IMR-90 (cell line): ENCODE data around the gene TMEM176B. TPM values are rescaled to one million over a fixed set of nuclear protein-coding genes. Genes with fewer than 3 reads are reported as not detected.
A peak's percentile ranks its signal among the peaks of the same experiment; 100 is the strongest.

Source experiments
- ATAC-seq: fragments of 200-7000 bp; cut with Tn5 transposase; 2 replicates; pipeline ENCODE4 v1.9.1; 2020; ENCODE audit warnings: low read depth, mild to moderate bottlenecking, moderate library complexity
- BruUV-seq: library from RNA; stranded (reverse); fragments of 400-500 nt; replicated peaks from 2 replicates; lab custom pipeline; 2021; lab: Mats Ljungman, UMichigan
- CTCF ChIA-PET: fragments of 300-600 bp; formaldehyde crosslinking; extraction: SDS; loops from one replicate; lab custom pipeline; 2021; ENCODE audit warnings: antibody characterized with exemption; lab: Yijun Ruan, JAX
- POLR2A ChIA-PET: fragments of 300-600 bp; sonication (Branson Sonifier 250); formaldehyde crosslinking; loops from one replicate; lab custom pipeline; 2022; ENCODE audit warnings: antibody characterized with exemption; ENCODE audit not compliant: unreplicated experiment; lab: Charles Lee
- DNase-seq: peaks from one replicate; pipeline ENCODE4 v3.0.0; 2013
- H2AFZ ChIP-seq: replicated peaks from 2 replicates; pipeline ENCODE3; 2013; ENCODE audit warnings: low read length, mild to moderate bottlenecking; ENCODE audit not compliant: poor library complexity
- H2AK5ac ChIP-seq: 2 replicates; pipeline ENCODE4 v1.6.1; 2013; ENCODE audit warnings: low read depth, low read length, inconsistent platforms
- H2AK9ac ChIP-seq: replicated peaks from 2 replicates; pipeline ENCODE3; 2013; ENCODE audit warnings: mild to moderate bottlenecking, low read depth, low read length, moderate library complexity; ENCODE audit not compliant: poor library complexity
- H2BK120ac ChIP-seq: 2 replicates; pipeline ENCODE4 v1.6.1; 2013; ENCODE audit warnings: low read depth, low read length, inconsistent platforms
- H2BK15ac ChIP-seq: 3 replicates; pipeline ENCODE4 v1.6.1; 2013; ENCODE audit warnings: low read depth, low read length, inconsistent platforms
- H2BK20ac ChIP-seq: 2 replicates; pipeline ENCODE4 v1.6.1; 2013; ENCODE audit warnings: low read depth, mild to moderate bottlenecking, inconsistent platforms, low read length, moderate library complexity
- H2BK5ac ChIP-seq: 2 replicates; pipeline ENCODE4 v1.6.1; 2013; ENCODE audit warnings: mild to moderate bottlenecking, low read depth, low read length, inconsistent platforms; ENCODE audit not compliant: poor library complexity, severe bottlenecking
- H3K14ac ChIP-seq: replicated peaks from 2 replicates; pipeline ENCODE4 v1.6.1; 2013; ENCODE audit warnings: low read depth, low read length, inconsistent platforms
- H3K18ac ChIP-seq: 2 replicates; pipeline ENCODE4 v1.6.1; 2013; ENCODE audit warnings: low read depth, low read length, control low read depth
- H3K23ac ChIP-seq: 2 replicates; pipeline ENCODE4 v1.6.1; 2013; ENCODE audit warnings: low read depth, low read length, inconsistent platforms
- H3K27ac ChIP-seq: 2 replicates; pipeline ENCODE4 v1.5.1; 2013; ENCODE audit warnings: mild to moderate bottlenecking, control low read depth, low read length; ENCODE audit not compliant: insufficient read depth
- H3K27me3 ChIP-seq: 2 replicates; pipeline ENCODE4 v1.6.1; 2013; ENCODE audit warnings: low read length; ENCODE audit not compliant: control insufficient read depth, insufficient read depth
- H3K36me3 ChIP-seq: 2 replicates; pipeline ENCODE4 v1.6.1; 2013; ENCODE audit warnings: low read length, mixed read lengths; ENCODE audit not compliant: control insufficient read depth, insufficient read depth
- H3K4ac ChIP-seq: 2 replicates; pipeline ENCODE4 v1.6.1; 2013; ENCODE audit warnings: low read depth, low read length, inconsistent platforms
- H3K4me1 ChIP-seq: 2 replicates; pipeline ENCODE4 v1.6.1; 2013; ENCODE audit warnings: low read length, mixed read lengths; ENCODE audit not compliant: control insufficient read depth, insufficient read depth
- H3K4me2 ChIP-seq: 2 replicates; pipeline ENCODE4 v1.6.1; 2013; ENCODE audit warnings: low read depth, mild to moderate bottlenecking, control low read depth, low read length, moderate library complexity
- H3K4me3 ChIP-seq: 2 replicates; pipeline ENCODE4 v1.5.1; 2013; ENCODE audit warnings: low read depth, mild to moderate bottlenecking, control low read depth, low read length, moderate library complexity; ENCODE audit not compliant: insufficient read depth
- H3K56ac ChIP-seq: 2 replicates; pipeline ENCODE4 v1.6.1; 2013; ENCODE audit warnings: low read length, inconsistent platforms; ENCODE audit not compliant: insufficient read depth; ENCODE audit errors: extremely low read depth
- H3K79me1 ChIP-seq, 2 experiments: 2 replicates each; pipeline ENCODE4 v1.6.1; 2013; ENCODE audit warnings: low read length in 2 of 2, inconsistent platforms in 1 of 2, low read depth in 1 of 2
- H3K9ac ChIP-seq: 2 replicates; pipeline ENCODE4 v1.6.1; 2013; ENCODE audit warnings: low read depth, low read length, control low read depth
- H3K9me1 ChIP-seq: 2 replicates; pipeline ENCODE4 v1.6.1; 2013; ENCODE audit warnings: low read length, inconsistent platforms; ENCODE audit not compliant: insufficient read depth
- H3K9me3 ChIP-seq: 2 replicates; pipeline ENCODE4 v1.6.1; 2013; ENCODE audit warnings: low read length; ENCODE audit not compliant: control insufficient read depth, insufficient read depth
- H4K20me1 ChIP-seq: 2 replicates; pipeline ENCODE4 v1.6.1; 2013; ENCODE audit warnings: low read length, inconsistent platforms; ENCODE audit not compliant: insufficient read depth
- H4K5ac ChIP-seq: 2 replicates; pipeline ENCODE4 v1.6.1; 2013; ENCODE audit warnings: mild to moderate bottlenecking, low read depth, low read length, control low read depth
- H4K8ac ChIP-seq, 2 experiments: 2 replicates each; pipeline ENCODE4 v1.6.1; 2013; ENCODE audit warnings: low read depth in 2 of 2, low read length in 2 of 2, control low read depth in 1 of 2, inconsistent platforms in 1 of 2
- H4K91ac ChIP-seq: 2 replicates; pipeline ENCODE4 v1.6.1; 2013; ENCODE audit warnings: low read depth, low read length, inconsistent platforms; ENCODE audit not compliant: insufficient read depth
- POLR2A ChIP-seq: IDR thresholded peaks from 2 replicates; pipeline ENCODE4 v1.6.1; 2012; ENCODE audit warnings: mild to moderate bottlenecking, low read depth, low read length
- WGBS, 2 experiments: methylation state at CpG; one replicate each; pipeline versions ENCODE4 v1.1.5 to v1.1.7; 2013; ENCODE audit warnings: missing lambda C conversion rate in 2 of 2; ENCODE audit not compliant: insufficient read length in 1 of 2; ENCODE audit errors: extremely low coverage in 2 of 2; 5-methylcytosine and 5-hydroxymethylcytosine counted together
- dilution Hi-C: fragments of 300-500 bp; cut with HindIII; formaldehyde crosslinking; loops from one replicate; pipeline ENCODE4 v1.14.3; 2018; ENCODE audit warnings: low sequenced_read_pairs; ENCODE audit not compliant: unreplicated experiment
- in situ Hi-C: fragments of 300-500 bp; cut with MboI; formaldehyde crosslinking; loops from 3 replicates; pipeline ENCODE4 v1.14.3; 2019; ENCODE audit warnings: low sequenced_read_pairs, inconsistent platforms, mixed read lengths
- intact Hi-C: fragments of 100-400 bp; cut with micrococcal nuclease; formaldehyde crosslinking; loops from 2 replicates; pipeline ENCODE4 v1.10.0; 2022
- polyA plus RNA-seq, 3 experiments: library from polyadenylated mRNA; depleted of rRNA; stranded (reverse); fragments of >200 nt; gene quantifications; 2 replicates each; pipeline ENCODE4 v1.2.3, GENCODE V29; 2012; ENCODE audit warnings: low replicate concordance in 1 of 3
- total RNA-seq: library from RNA; depleted of rRNA; stranded (reverse); fragments of >200 nt; gene quantifications from 2 replicates; pipeline ENCODE4 v1.2.3, GENCODE V29; 2012

TMEM176B gene
- total and polyA plus RNA-seq, 2 of the 4 experiments (the other 2 are of a cell fraction), result not detected

- Histone ChIP-seq H4K5ac (no peak overlapping the region), H3K4me2 (no peak overlapping the region), H2BK15ac (no peak overlapping the region; the same call in 2 of the 3 replicates), H3K4ac (peak overlapping the region; percentile 37), H3K18ac (no peak overlapping the region; the same call in 1 of the 2 replicates), H3K4me3 (no peak overlapping the region), H4K91ac (peak overlapping the region; percentile 32; the same call in 1 of the 2 replicates), H3K56ac (no peak overlapping the region), H3K36me3 (peaks cover 3% of the 10 kb centered on the region; the same call in 1 of the 2 replicates), H3K4me1 (peaks cover 21% of the 10 kb centered on the region; the same call in 1 of the 2 replicates), H3K14ac (no peak overlapping the region), H3K9me1 (no peaks in the 10 kb centered on the region), H2AK5ac (0 out of 2 replicates have a peak overlapping the region, but pooled peaks have one; percentile 3), H3K27ac (no peak overlapping the region), H4K8ac (no peak overlapping the region), H3K9me3 (no peaks in the 10 kb centered on the region), H3K23ac (no peak overlapping the region), H2AFZ (no peak overlapping the region), H2BK120ac (peak overlapping the region; percentile 43), H2AK9ac (no peak overlapping the region), H3K27me3 (no peaks in the 10 kb centered on the region), H2BK20ac (no peak overlapping the region), H3K9ac (no peak overlapping the region), H4K20me1 (no peaks in the 10 kb centered on the region), H3K79me1 (no peaks in the 10 kb centered on the region), H2BK5ac (no peak overlapping the region)
- ATAC-seq, result no peak
- CTCF ChIA-PET, result no interaction called here
- POLR2A ChIA-PET, result no interaction called here
- DNase-seq, result no peak
- no peak for TF ChIP-seq POLR2A
- intact Hi-C loops (no loop called here), in situ Hi-C loops (loop anchor here (25.0 kb wide), 1 partner anchor 322 kb away; no protein-coding TSS in a partner anchor), dilution Hi-C loops (no loop called here)
- WGBS, 2 experiments, result no CpG with 5 or more reads among the region's 9 CpGs
- no TSS peak for BruUV-seq
Measured at GRCh38 chr7:150790416-150791075, 9.6 kb downstream of the TMEM176B start.
